ENCODE measurements around the gene MYO3B.
"Not testable (repeated sequence)": the region's sequence is repeated elsewhere in the genome, so short reads cannot be mapped to it uniquely, and the experiment has no call there.

Gene MYO3B

GRCh38 chr2:170339750-170340692 lies 162.1 kb downstream of the MYO3B start:
- H3K4me3 ChIP-seq (ENCODE audit: low read depth, low read length): no peak overlapping the region
- no peak for TF ChIP-seq CTCF (IDR thresholded peaks at IDR 0.05; ENCODE audit: low read depth, low read length, missing control alignments)

GRCh38 chr2:170340693-170341068 lies 162.7 kb downstream of the MYO3B start:
- DNase-seq (ENCODE audit: low read depth): no peak
- no peak for TF ChIP-seq CTCF (IDR thresholded peaks at IDR 0.05; ENCODE audit: low read depth, low read length, missing control alignments)
- H3K4me3 ChIP-seq (ENCODE audit: low read depth, low read length): no peak overlapping the region

More at GRCh38 chr2:170339750-170340692, 162.1 kb downstream of the MYO3B start:
- DNase-seq (ENCODE audit: low read depth): no peak

GRCh38 chr2:170341684-170342623 lies 164.0 kb downstream of the MYO3B start:
- H3K4me3 ChIP-seq (ENCODE audit: low read depth, low read length): no peak overlapping the region

GRCh38 chr2:170344663-170345346 lies 166.9 kb downstream of the MYO3B start:
- DNase-seq (ENCODE audit: low read depth): no peak
- H3K4me3 ChIP-seq (ENCODE audit: low read depth, low read length): no peak overlapping the region
- TF ChIP-seq CTCF (IDR thresholded peaks at IDR 0.05; ENCODE audit: low read depth, low read length, missing control alignments): no peak

More at GRCh38 chr2:170341684-170342623, 164.0 kb downstream of the MYO3B start:
- DNase-seq (ENCODE audit: low read depth): no peak
- TF ChIP-seq CTCF (IDR thresholded peaks at IDR 0.05; ENCODE audit: low read depth, low read length, missing control alignments): no peak

GRCh38 chr2:170345607-170346006 lies 167.7 kb downstream of the MYO3B start:
- no peak overlapping the region for H3K4me3 ChIP-seq (ENCODE audit: low read depth, low read length)
- no peak for TF ChIP-seq CTCF (IDR thresholded peaks at IDR 0.05; ENCODE audit: low read depth, low read length, missing control alignments)
- DNase-seq (ENCODE audit: low read depth): no peak

- DNase-seq (ENCODE audit: low read depth); H3K4me3 ChIP-seq (ENCODE audit: low read depth, low read length): not testable (repeated sequence)
These were observed 171.3 kb downstream of the MYO3B start for GRCh38 chr2:170349269-170349668.
